GM12878 (cell line): ENCODE measurements around the gene HOXA2. TPM values are rescaled to one million over a fixed set of nuclear protein-coding genes. Genes with fewer than 3 reads are reported as not detected.

Source experiments
- ATAC-seq: fragments of 200-7000 bp; cut with Tn5 transposase; 3 replicates; pipeline ENCODE4 v1.9.1; 2020; ENCODE audit warnings: mild to moderate bottlenecking, moderate library complexity
- BruUV-seq: library from RNA; stranded (reverse); fragments of 400-500 nt; replicated peaks from 2 replicates; lab custom pipeline; 2021; lab: Mats Ljungman, UMichigan
- CTCF ChIA-PET: fragments of 300-600 bp; sonication (Branson Sonifier 250); formaldehyde crosslinking; extraction: SDS; loops from one replicate; lab custom pipeline; 2021; ENCODE audit warnings: inconsistent platforms; lab: Yijun Ruan, JAX
- POLR2A ChIA-PET: fragments of 350-600 bp; formaldehyde crosslinking; extraction: SDS; loops from one replicate; lab custom pipeline; 2021; ENCODE audit warnings: inconsistent platforms; lab: Charles Lee
- RAD21 ChIA-PET: fragments of 300-600 bp; sonication (Branson Sonifier 250); formaldehyde crosslinking; loops from one replicate; lab custom pipeline; 2023; ENCODE audit warnings: antibody characterized with exemption; ENCODE audit not compliant: unreplicated experiment; lab: Charles Lee
- SMC1A ChIA-PET: fragments of 300-600 bp; sonication (Branson Sonifier 250); formaldehyde crosslinking; loops from one replicate; lab custom pipeline; 2023; ENCODE audit not compliant: unreplicated experiment, uncharacterized antibody; lab: Charles Lee
- DNase-seq: peaks from one replicate; pipeline ENCODE4 v3.0.0-alpha.2; 2011; ENCODE audit warnings: low read depth, low spot score
- FAIRE-seq: peaks from 3 replicates; lab custom pipeline; 2011; peaks lifted over from hg19 to GRCh38; lab: Jason Lieb, UNC
- H2AFZ ChIP-seq: 2 replicates; pipeline ENCODE4 v1.6.0; 2011; ENCODE audit warnings: low read depth, low read length, control low read depth; ENCODE audit not compliant: control insufficient read depth
- H3K27ac ChIP-seq: 2 replicates; pipeline ENCODE4 v1.5.1; 2011; ENCODE audit warnings: control low read depth; ENCODE audit not compliant: control insufficient read depth, insufficient read depth
- H3K27me3 ChIP-seq, 2 experiments: replicated peaks in 1 of 2; 2 replicates each; pipeline versions ENCODE4 v1.6.0 to v1.6.1; 2011; ENCODE audit warnings: low read length in 1 of 2; ENCODE audit not compliant: control insufficient read depth in 2 of 2, insufficient read depth in 2 of 2
- H3K36me3 ChIP-seq, 2 experiments: 2 replicates each; pipeline ENCODE4 v1.5.1; 2011; ENCODE audit warnings: low read length in 1 of 2; ENCODE audit not compliant: control insufficient read depth in 2 of 2, insufficient read depth in 2 of 2
- H3K4me1 ChIP-seq: 2 replicates; pipeline ENCODE4 v1.6.1; 2011; ENCODE audit warnings: mild to moderate bottlenecking, low read length, moderate library complexity, mixed read lengths; ENCODE audit not compliant: control insufficient read depth, insufficient read depth
- H3K4me2 ChIP-seq: 2 replicates; pipeline ENCODE4 v1.6.0; 2011; ENCODE audit warnings: control low read depth; ENCODE audit not compliant: control insufficient read depth, insufficient read depth
- H3K4me3 ChIP-seq: fragments of 200-600 bp; sonication (generic); 2 replicates; pipeline ENCODE4 v1.5.1; 2016
- H3K79me2 ChIP-seq: 2 replicates; pipeline ENCODE4 v1.6.0; 2011; ENCODE audit warnings: low read length; ENCODE audit not compliant: control insufficient read depth, insufficient read depth
- H3K9ac ChIP-seq: 2 replicates; pipeline ENCODE4 v1.8.0; 2011; ENCODE audit warnings: low read length, control low read depth, mixed read lengths; ENCODE audit not compliant: control insufficient read depth, insufficient read depth
- H3K9me3 ChIP-seq: replicated peaks from 3 replicates; pipeline ENCODE4 v1.5.1; 2011; ENCODE audit warnings: mild to moderate bottlenecking, low read length; ENCODE audit not compliant: control insufficient read depth, insufficient read depth
- H4K20me1 ChIP-seq: 2 replicates; pipeline ENCODE4 v1.6.0; 2011; ENCODE audit not compliant: control insufficient read depth, insufficient read depth
- CHD2 ChIP-seq: IDR thresholded peaks from 2 replicates; pipeline ENCODE4 v1.6.1; 2011; ENCODE audit warnings: low read depth, low read length, improper control_type of control experiment, borderline replicate concordance
- E4F1 ChIP-seq: fragments of 450-650 bp; IDR thresholded peaks from 2 replicates; pipeline ENCODE4 v1.6.1; 2018; ENCODE audit warnings: borderline replicate concordance, mild to moderate bottlenecking; ENCODE audit not compliant: partially characterized antibody
- ELK1 ChIP-seq: IDR thresholded peaks from 2 replicates; pipeline ENCODE4 v1.6.1; 2012; ENCODE audit warnings: low read depth, low read length, improper control_type of control experiment
- EP300 ChIP-seq, 2 experiments: fragments of 150-350 bp in 1 of 2; IDR thresholded peaks; 2 replicates each; pipeline ENCODE4 v1.6.1; 2011 to 2012; ENCODE audit warnings: low read depth in 2 of 2, low read length in 2 of 2, borderline replicate concordance in 1 of 2, improper control_type of control experiment in 1 of 2, inconsistent platforms in 1 of 2; ENCODE audit not compliant: control insufficient read depth in 1 of 2
- ETV6 ChIP-seq, 2 experiments: fragments of 450-650 bp in 1 of 2; IDR thresholded peaks in 1 of 2; conservative IDR thresholded peaks in 1 of 2; 2 replicates each; pipeline ENCODE4 v1.6.1; 2014; ENCODE audit warnings: antibody characterized with exemption in 1 of 2, borderline replicate concordance in 1 of 2, low read depth in 1 of 2, mild to moderate bottlenecking in 1 of 2, moderate library complexity in 1 of 2
- IKZF2 ChIP-seq, 2 experiments: fragments of 450-650 bp; IDR thresholded peaks; 2 replicates each; pipeline ENCODE4 v1.6.1; 2017; ENCODE audit warnings: mild to moderate bottlenecking in 2 of 2, moderate library complexity in 2 of 2
- JUNB ChIP-seq: IDR thresholded peaks from 2 replicates; pipeline ENCODE4 v1.6.1; 2016; ENCODE audit warnings: antibody characterized with exemption, mild to moderate bottlenecking
- JUND ChIP-seq: IDR thresholded peaks from 2 replicates; pipeline ENCODE4 v1.6.1; 2012; ENCODE audit warnings: low read depth, mild to moderate bottlenecking, low read length, improper control_type of control experiment, moderate library complexity
- NBN ChIP-seq: fragments of 450-650 bp; IDR thresholded peaks from 2 replicates; pipeline ENCODE4 v1.6.1; 2016
- NFYA ChIP-seq: IDR thresholded peaks from 2 replicates; pipeline ENCODE4 v1.6.1; 2011; ENCODE audit warnings: low read depth, mild to moderate bottlenecking, low read length, improper control_type of control experiment, borderline replicate concordance
- POLR2AphosphoS5 ChIP-seq: IDR thresholded peaks from 2 replicates; pipeline ENCODE4 v1.6.1; 2011; ENCODE audit warnings: mild to moderate bottlenecking, low read length, inconsistent platforms
- STAT3 ChIP-seq: IDR thresholded peaks from 2 replicates; pipeline ENCODE4 v1.6.1; 2011; ENCODE audit warnings: low read depth, low read length, improper control_type of control experiment
- YY1 ChIP-seq: IDR thresholded peaks from 2 replicates; pipeline ENCODE4 v1.6.1; 2011; ENCODE audit warnings: low read depth, mild to moderate bottlenecking, low read length
- ZNF622 ChIP-seq: fragments of 450-650 bp; IDR thresholded peaks from 2 replicates; pipeline ENCODE4 v1.6.1; 2017; ENCODE audit warnings: mild to moderate bottlenecking, inconsistent platforms
- WGBS: methylation state at CpG from one replicate; pipeline ENCODE4 v1.1.6; 2016; ENCODE audit warnings: low lambda C conversion rate; ENCODE audit not compliant: insufficient replicate concordance, insufficient coverage; ENCODE audit errors: missing lambda C conversion rate; 5-methylcytosine and 5-hydroxymethylcytosine counted together
- in situ Hi-C: fragments of 300-500 bp; cut with MboI; formaldehyde crosslinking; loops from 9 replicates; pipeline ENCODE4 v1.14.3; 2018; ENCODE audit warnings: mixed read lengths
- intact Hi-C: fragments of 100-400 bp; cut with micrococcal nuclease; formaldehyde crosslinking; loops from one replicate; pipeline ENCODE4 v1.14.2; 2022; ENCODE audit not compliant: unreplicated experiment
- polyA plus RNA-seq, 11 experiments: library from polyadenylated mRNA; depleted of rRNA in 4 of 11; unstranded in 6 of 11; stranded (reverse) in 5 of 11; fragments of >200 nt; fragmentation: Nextera tagmentation in 4 of 11; fragmentation: Illumina TruSeq in 1 of 11; extraction: Ambion mirVana in 4 of 11; extraction: Trizol in 1 of 11; gene quantifications; 1 replicate in 1 of 11; 2 replicates in 10 of 11; pipeline versions ENCODE4 v1.2.1 to v1.2.3, GENCODE V29; 2011 to 2016; ENCODE audit warnings: inconsistent platforms in 2 of 11, missing spikeins in 2 of 11, low read depth in 1 of 11
- small RNA-seq: library from RNA; depleted of rRNA; stranded (forward); fragments of <200 nt; gene quantifications from one replicate; pipeline ENCODE3, GENCODE V24; 2014
- total RNA-seq, 4 experiments: library from RNA; depleted of rRNA in 3 of 4; stranded (reverse); fragments of >200 nt in 3 of 4; fragmentation: Illumina TruSeq in 1 of 4; extraction: Trizol in 1 of 4; gene quantifications; 2 replicates each; pipeline versions ENCODE4 v1.2.1 to v1.2.3, GENCODE V29; 2013 to 2021

The HOXA2 gene
- total and polyA plus RNA-seq, 10 of the 15 experiments (the other 5 are each of a cell fraction or from before 2014, with no cell fraction given), result not detected

GRCh38 chr7:27051451-27051850 lies 51.0 kb downstream of the HOXA2 start:
- TF ChIP-seq ELK1 (no peak), ETV6 (conservative IDR thresholded peaks at IDR 0.05 in 1 of 2, IDR thresholded peaks at IDR 0.05 in 1 of 2; ENCODE audit: borderline replicate concordance in 1 of 2, low read depth in 1 of 2) (no peak), CHD2 (no peak), POLR2AphosphoS5 (no peak), EP300 (IDR thresholded peaks at IDR 0.05; ENCODE audit: borderline replicate concordance in 1 of 2, control insufficient read depth in 1 of 2, low read depth in 2 of 2, low read length in 2 of 2) (no peak), E4F1 (no peak), NFYA (no peak), STAT3 (no peak), IKZF2 (IDR thresholded peaks at IDR 0.05) (no peak), JUND (no peak), ZNF622 (no peak), YY1 (no peak), NBN (no peak), JUNB (no peak)
- no peak overlapping the region for H2AFZ ChIP-seq
- no peaks in the 10 kb centered on the region for H3K4me1 ChIP-seq
- RAD21 ChIA-PET, result no interaction called here
- ATAC-seq, result no peak
- no peaks in the 10 kb centered on the region for H3K36me3 ChIP-seq
- DNase-seq, result no peak
- H3K4me3 ChIP-seq, result no peak overlapping the region
- no peak overlapping the region for H3K4me2 ChIP-seq
- WGBS, result 26% methylated on average over 4 of the region's 4 CpGs
- BruUV-seq, result no TSS peak
- no peak for FAIRE-seq
- SMC1A ChIA-PET, result interaction anchor here (1.0 kb wide), 2 partner anchors 9 to 13 kb away, joined by 3 read pairs; no protein-coding TSS in a partner anchor
- POLR2A ChIA-PET, result no interaction called here
- H3K9ac ChIP-seq, result no peak overlapping the region
- H4K20me1 ChIP-seq, result no peaks in the 10 kb centered on the region
- CTCF ChIA-PET, result no interaction called here
- in situ Hi-C loops, result no loop called here
- H3K9me3 ChIP-seq, result no peaks in the 10 kb centered on the region
- H3K79me2 ChIP-seq, result no peaks in the 10 kb centered on the region
- H3K27ac ChIP-seq, result no peak overlapping the region
- intact Hi-C loops, result no loop called here
- no peaks in the 10 kb centered on the region for H3K27me3 ChIP-seq

Small RNA genes lying within 50 kb of the gene (small RNA-seq; reads per million reads assigned to genes)
- gene AC004080.5 (not detected), gene RF01977 (not detected)

Other genes with a start within 250 kb of the HOXA2 start
Only the 7 nearest of the 12 such genes appear.
- 0.17 TPM in 1 of 2 replicates, not detected in the other for gene HOXA1, start 6.7 kb downstream of the HOXA2 start, total RNA-seq (2014; rRNA removed)
- not detected in 2 replicates for gene HOXA1, start 6.7 kb downstream of the HOXA2 start, total RNA-seq (2014; rRNA removed; fragmentation: Illumina TruSeq; extraction: Trizol)
- gene HOXA1, start 6.7 kb downstream of the HOXA2 start, total RNA-seq (2021), result 0.23 TPM in 1 of 2 replicates, not detected in the other
- gene HOXA1, start 6.7 kb downstream of the HOXA2 start, polyA plus RNA-seq (2011; rRNA removed), result 1.7 and 1.9 TPM in 2 replicates
- 0.18 and 0.33 TPM in 2 replicates for gene HOXA1, start 6.7 kb downstream of the HOXA2 start, polyA plus RNA-seq (2014; fragmentation: Illumina TruSeq; extraction: Trizol)
- under 1 TPM in 1 of 2 experiments, not detected in 1; 0.10 TPM for gene HOXA1, start 6.7 kb downstream of the HOXA2 start, polyA plus RNA-seq (2014; fragmentation: Nextera tagmentation; extraction: Ambion mirVana)
- 0.06 and 0.28 TPM in 2 replicates for gene HOXA1, start 6.7 kb downstream of the HOXA2 start, polyA plus RNA-seq (2014; rRNA removed)
- under 1 TPM in 1 of 2 experiments, not detected in 1; 0.29 TPM for gene HOXA1, start 6.7 kb downstream of the HOXA2 start, polyA plus RNA-seq (2016; fragmentation: Nextera tagmentation; extraction: Ambion mirVana)
- gene HOXA4, start 28.1 kb upstream of the HOXA2 start, total RNA-seq (2014; rRNA removed), result not detected in 2 replicates
- not detected in 2 replicates for gene HOXA4, start 28.1 kb upstream of the HOXA2 start, total RNA-seq (2014; rRNA removed; fragmentation: Illumina TruSeq; extraction: Trizol)
- not detected in 2 replicates for gene HOXA4, start 28.1 kb upstream of the HOXA2 start, total RNA-seq (2021)
- gene HOXA4, start 28.1 kb upstream of the HOXA2 start, polyA plus RNA-seq (2011; rRNA removed), result 0.07 and 0.26 TPM in 2 replicates
- not detected in 2 replicates for gene HOXA4, start 28.1 kb upstream of the HOXA2 start, polyA plus RNA-seq (2014; fragmentation: Illumina TruSeq; extraction: Trizol)
- not detected for gene HOXA4, start 28.1 kb upstream of the HOXA2 start, polyA plus RNA-seq (2014; fragmentation: Nextera tagmentation; extraction: Ambion mirVana)
- not detected in 2 replicates for gene HOXA4, start 28.1 kb upstream of the HOXA2 start, polyA plus RNA-seq (2014; rRNA removed)
- not detected for gene HOXA4, start 28.1 kb upstream of the HOXA2 start, polyA plus RNA-seq (2016; fragmentation: Nextera tagmentation; extraction: Ambion mirVana)
- gene HOXA5, start 41.0 kb upstream of the HOXA2 start, total RNA-seq (2014; rRNA removed), result not detected in 2 replicates
- gene HOXA5, start 41.0 kb upstream of the HOXA2 start, total RNA-seq (2014; rRNA removed; fragmentation: Illumina TruSeq; extraction: Trizol), result not detected in 2 replicates
- gene HOXA5, start 41.0 kb upstream of the HOXA2 start, total RNA-seq (2021), result 0.13 TPM in 1 of 2 replicates, not detected in the other
- 0.05 and 0.29 TPM in 2 replicates for gene HOXA5, start 41.0 kb upstream of the HOXA2 start, polyA plus RNA-seq (2011; rRNA removed)
- gene HOXA5, start 41.0 kb upstream of the HOXA2 start, polyA plus RNA-seq (2014; fragmentation: Illumina TruSeq; extraction: Trizol), result not detected in 2 replicates
- gene HOXA5, start 41.0 kb upstream of the HOXA2 start, polyA plus RNA-seq (2014; fragmentation: Nextera tagmentation; extraction: Ambion mirVana), result not detected
- not detected in 2 replicates for gene HOXA5, start 41.0 kb upstream of the HOXA2 start, polyA plus RNA-seq (2014; rRNA removed)
- gene HOXA5, start 41.0 kb upstream of the HOXA2 start, polyA plus RNA-seq (2016; fragmentation: Nextera tagmentation; extraction: Ambion mirVana), result not detected
- gene HOXA6, start 45.1 kb upstream of the HOXA2 start, total RNA-seq (2014; rRNA removed), result not detected in 2 replicates
- not detected in 2 replicates for gene HOXA6, start 45.1 kb upstream of the HOXA2 start, total RNA-seq (2014; rRNA removed; fragmentation: Illumina TruSeq; extraction: Trizol)
- not detected in 2 replicates for gene HOXA6, start 45.1 kb upstream of the HOXA2 start, total RNA-seq (2021)
- gene HOXA6, start 45.1 kb upstream of the HOXA2 start, polyA plus RNA-seq (2011; rRNA removed), result 0.08 TPM in 1 of 2 replicates, not detected in the other
- gene HOXA6, start 45.1 kb upstream of the HOXA2 start, polyA plus RNA-seq (2014; fragmentation: Illumina TruSeq; extraction: Trizol), result not detected in 2 replicates
- gene HOXA6, start 45.1 kb upstream of the HOXA2 start, polyA plus RNA-seq (2014; fragmentation: Nextera tagmentation; extraction: Ambion mirVana), result not detected
- not detected in 2 replicates for gene HOXA6, start 45.1 kb upstream of the HOXA2 start, polyA plus RNA-seq (2014; rRNA removed)
- gene HOXA6, start 45.1 kb upstream of the HOXA2 start, polyA plus RNA-seq (2016; fragmentation: Nextera tagmentation; extraction: Ambion mirVana), result not detected
- not detected in 2 replicates for gene HOXA3, start 49.9 kb upstream of the HOXA2 start, total RNA-seq (2014; rRNA removed)
- gene HOXA3, start 49.9 kb upstream of the HOXA2 start, total RNA-seq (2014; rRNA removed; fragmentation: Illumina TruSeq; extraction: Trizol), result not detected in 2 replicates
- 0.08 TPM in 1 of 2 replicates, not detected in the other for gene HOXA3, start 49.9 kb upstream of the HOXA2 start, total RNA-seq (2021)
- gene HOXA3, start 49.9 kb upstream of the HOXA2 start, polyA plus RNA-seq (2011; rRNA removed), result 0.05 and 0.13 TPM in 2 replicates
- not detected in 2 replicates for gene HOXA3, start 49.9 kb upstream of the HOXA2 start, polyA plus RNA-seq (2014; fragmentation: Illumina TruSeq; extraction: Trizol)
- not detected for gene HOXA3, start 49.9 kb upstream of the HOXA2 start, polyA plus RNA-seq (2014; fragmentation: Nextera tagmentation; extraction: Ambion mirVana)
- not detected in 2 replicates for gene HOXA3, start 49.9 kb upstream of the HOXA2 start, polyA plus RNA-seq (2014; rRNA removed)
- gene HOXA3, start 49.9 kb upstream of the HOXA2 start, polyA plus RNA-seq (2016; fragmentation: Nextera tagmentation; extraction: Ambion mirVana), result not detected
- not detected in 2 replicates for gene HOXA7, start 54.0 kb upstream of the HOXA2 start, total RNA-seq (2014; rRNA removed)
- not detected in 2 replicates for gene HOXA7, start 54.0 kb upstream of the HOXA2 start, total RNA-seq (2014; rRNA removed; fragmentation: Illumina TruSeq; extraction: Trizol)
- not detected in 2 replicates for gene HOXA7, start 54.0 kb upstream of the HOXA2 start, total RNA-seq (2021)
- gene HOXA7, start 54.0 kb upstream of the HOXA2 start, polyA plus RNA-seq (2011; rRNA removed), result not detected in 2 replicates
- not detected in 2 replicates for gene HOXA7, start 54.0 kb upstream of the HOXA2 start, polyA plus RNA-seq (2014; fragmentation: Illumina TruSeq; extraction: Trizol)
- gene HOXA7, start 54.0 kb upstream of the HOXA2 start, polyA plus RNA-seq (2014; fragmentation: Nextera tagmentation; extraction: Ambion mirVana), result not detected
- gene HOXA7, start 54.0 kb upstream of the HOXA2 start, polyA plus RNA-seq (2014; rRNA removed), result not detected in 2 replicates
- gene HOXA7, start 54.0 kb upstream of the HOXA2 start, polyA plus RNA-seq (2016; fragmentation: Nextera tagmentation; extraction: Ambion mirVana), result not detected
- gene HOXA9, start 62.9 kb upstream of the HOXA2 start, total RNA-seq (2014; rRNA removed), result not detected in 2 replicates
- not detected in 2 replicates for gene HOXA9, start 62.9 kb upstream of the HOXA2 start, total RNA-seq (2014; rRNA removed; fragmentation: Illumina TruSeq; extraction: Trizol)
- not detected in 2 replicates for gene HOXA9, start 62.9 kb upstream of the HOXA2 start, total RNA-seq (2021)
- gene HOXA9, start 62.9 kb upstream of the HOXA2 start, polyA plus RNA-seq (2011; rRNA removed), result not detected in 2 replicates
- gene HOXA9, start 62.9 kb upstream of the HOXA2 start, polyA plus RNA-seq (2014; fragmentation: Illumina TruSeq; extraction: Trizol), result not detected in 2 replicates
- not detected for gene HOXA9, start 62.9 kb upstream of the HOXA2 start, polyA plus RNA-seq (2014; fragmentation: Nextera tagmentation; extraction: Ambion mirVana)
- gene HOXA9, start 62.9 kb upstream of the HOXA2 start, polyA plus RNA-seq (2014; rRNA removed), result not detected in 2 replicates
- not detected for gene HOXA9, start 62.9 kb upstream of the HOXA2 start, polyA plus RNA-seq (2016; fragmentation: Nextera tagmentation; extraction: Ambion mirVana)